ENCODE results near the gene VPREB3.
A peak's percentile ranks its signal among the peaks of the same experiment; 100 is the strongest.

VPREB3 gene

GRCh38 chr22:23760056-23760455 is 5.8 kb upstream of the VPREB3 start:
- Histone ChIP-seq H3K27me3 (ENCODE audit: insufficient read depth, low read length) (no peaks in the 10 kb centered on the region), H3K9me2 (ENCODE audit: low read depth, low read length) (no peaks in the 10 kb centered on the region), H3F3A (ENCODE audit: insufficient read depth, low read length) (peaks cover 7% of the 10 kb centered on the region), H3K9ac (ENCODE audit: low read length) (no peak overlapping the region), H3K9me3 (ENCODE audit: low read length) (no peaks in the 10 kb centered on the region), H3K36me3 (ENCODE audit: insufficient read depth, low read length) (peaks cover 24% of the 10 kb centered on the region), H2AFZ (ENCODE audit: low read length) (no peak overlapping the region), H3K4me3 (ENCODE audit: low read depth, low read length, poor library complexity, severe bottlenecking) (no peak overlapping the region), H3K79me2 (ENCODE audit: insufficient read depth, low read length) (no peaks in the 10 kb centered on the region), H3K4me2 (ENCODE audit: low read length) (no peak overlapping the region), H3K4me1 (ENCODE audit: insufficient read depth, low read length, severe bottlenecking) (peaks cover 42% of the 10 kb centered on the region), H4K20me1 (ENCODE audit: insufficient read depth, low read length) (no peaks in the 10 kb centered on the region), H3K27ac (ENCODE audit: low read depth, low read length, poor library complexity, severe bottlenecking) (no peak overlapping the region)
- TF ChIP-seq CTCF (IDR thresholded peaks at IDR 0.05; ENCODE audit: low read length) = no peak
- no peak for TF ChIP-seq EZH2 (IDR thresholded peaks at IDR 0.05; ENCODE audit: borderline replicate concordance, low read length)

DNA sequence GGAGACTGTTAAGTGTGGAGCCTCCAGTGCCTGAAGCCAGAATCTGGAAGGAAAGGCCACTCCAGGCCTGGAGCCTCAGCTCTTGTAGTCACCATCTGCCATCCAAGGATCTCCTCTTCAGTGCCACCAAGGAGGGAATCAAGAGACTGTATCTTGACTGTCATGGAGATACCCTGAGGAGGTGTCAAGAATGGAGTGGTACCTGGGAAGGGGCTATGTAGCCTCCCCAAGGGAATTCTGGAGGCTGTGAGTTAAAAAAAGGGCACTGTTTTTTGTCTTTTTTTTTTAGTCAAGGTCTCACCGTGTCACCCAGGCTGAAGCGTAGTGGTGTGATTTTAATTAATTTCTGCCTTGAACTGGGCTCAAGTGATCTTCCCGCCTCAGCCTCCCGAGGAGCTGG is 5.3 kb upstream of the VPREB3 start:
- no peak for TF ChIP-seq CTCF (IDR thresholded peaks at IDR 0.05; ENCODE audit: low read length)
- no peak for TF ChIP-seq EZH2 (IDR thresholded peaks at IDR 0.05; ENCODE audit: borderline replicate concordance, low read length)
- Histone ChIP-seq H3K9me3 (ENCODE audit: low read length) (no peaks in the 10 kb centered on the region), H3K4me1 (ENCODE audit: insufficient read depth, low read length, severe bottlenecking) (peaks cover 42% of the 10 kb centered on the region), H3K9ac (ENCODE audit: low read length) (no peak overlapping the region), H3K79me2 (ENCODE audit: insufficient read depth, low read length) (no peaks in the 10 kb centered on the region), H3K4me3 (ENCODE audit: low read depth, low read length, poor library complexity, severe bottlenecking) (no peak overlapping the region), H3F3A (ENCODE audit: insufficient read depth, low read length) (peaks cover 7% of the 10 kb centered on the region), H3K4me2 (ENCODE audit: low read length) (no peak overlapping the region), H4K20me1 (ENCODE audit: insufficient read depth, low read length) (no peaks in the 10 kb centered on the region), H3K9me2 (ENCODE audit: low read depth, low read length) (no peaks in the 10 kb centered on the region), H3K36me3 (ENCODE audit: insufficient read depth, low read length) (peaks cover 19% of the 10 kb centered on the region), H3K27me3 (ENCODE audit: insufficient read depth, low read length) (no peaks in the 10 kb centered on the region), H2AFZ (ENCODE audit: low read length) (no peak overlapping the region), H3K27ac (ENCODE audit: low read depth, low read length, poor library complexity, severe bottlenecking) (no peak overlapping the region)

GRCh38 chr22:23756891-23757290 is 2.7 kb upstream of the VPREB3 start:
- no peaks in the 10 kb centered on the region for H3K79me2 ChIP-seq (ENCODE audit: insufficient read depth, low read length)
- no peak overlapping the region for H3K4me2 ChIP-seq (ENCODE audit: low read length)
- no peaks in the 10 kb centered on the region for H3K9me3 ChIP-seq (ENCODE audit: low read length)
- no peaks in the 10 kb centered on the region for H3K9me2 ChIP-seq (ENCODE audit: low read depth, low read length)
- H4K20me1 ChIP-seq (ENCODE audit: insufficient read depth, low read length) = no peaks in the 10 kb centered on the region
- H3K9ac ChIP-seq (ENCODE audit: low read length) = no peak overlapping the region
- no peak overlapping the region for H2AFZ ChIP-seq (ENCODE audit: low read length)
- H3K27ac ChIP-seq (ENCODE audit: low read depth, low read length, poor library complexity, severe bottlenecking) = peak overlapping the region; percentile 44
- no peaks in the 10 kb centered on the region for H3K36me3 ChIP-seq (ENCODE audit: insufficient read depth, low read length)
- H3K27me3 ChIP-seq (ENCODE audit: insufficient read depth, low read length) = no peaks in the 10 kb centered on the region
- H3K4me3 ChIP-seq (ENCODE audit: low read depth, low read length, poor library complexity, severe bottlenecking) = no peak overlapping the region
- peaks cover 49% of the 10 kb centered on the region for H3K4me1 ChIP-seq (ENCODE audit: insufficient read depth, low read length, severe bottlenecking)
- TF ChIP-seq CTCF (IDR thresholded peaks at IDR 0.05; ENCODE audit: low read length) (no peak), EZH2 (IDR thresholded peaks at IDR 0.05; ENCODE audit: borderline replicate concordance, low read length) (no peak)
- peaks cover 7% of the 10 kb centered on the region for H3F3A ChIP-seq (ENCODE audit: insufficient read depth, low read length)
